GM12892 (cell line): ENCODE data around the gene CCR2.

ENCODE experiments used
- POLR2A ChIP-seq: IDR thresholded peaks from 2 replicates; pipeline ENCODE4 v1.6.1; 2011; ENCODE audit warnings: low read depth, low read length, control low read depth
- POLR2AphosphoS5 ChIP-seq: IDR thresholded peaks from 2 replicates; pipeline ENCODE4 v1.6.1; 2011; ENCODE audit warnings: low read depth, low read length, control low read depth

- no peak for TF ChIP-seq POLR2AphosphoS5
- TF ChIP-seq POLR2A, result no peak
These were observed 46.9 kb downstream of the CCR2 start for GRCh38 chr3:46400846-46401245.
